GM21576 (cell line): ENCODE results near the gene CAB39.
A peak's percentile ranks its signal among the peaks of the same experiment; 100 is the strongest.
"Not testable (repeated sequence)": the region's sequence is repeated elsewhere in the genome, so short reads cannot be mapped to it uniquely, and the experiment has no call there.

Experiments used
- ATAC-seq: cut with Tn5 transposase; IDR thresholded peaks from one replicate; pipeline ENCODE4 v1.9.1; 2021; ENCODE audit warnings: mild to moderate bottlenecking, moderate library complexity; ENCODE audit not compliant: unreplicated experiment

CAB39 gene

GRCh38 chr2:230682546-230682945 lies 30.1 kb upstream of the CAB39 start:
- no peak for ATAC-seq

DNA sequence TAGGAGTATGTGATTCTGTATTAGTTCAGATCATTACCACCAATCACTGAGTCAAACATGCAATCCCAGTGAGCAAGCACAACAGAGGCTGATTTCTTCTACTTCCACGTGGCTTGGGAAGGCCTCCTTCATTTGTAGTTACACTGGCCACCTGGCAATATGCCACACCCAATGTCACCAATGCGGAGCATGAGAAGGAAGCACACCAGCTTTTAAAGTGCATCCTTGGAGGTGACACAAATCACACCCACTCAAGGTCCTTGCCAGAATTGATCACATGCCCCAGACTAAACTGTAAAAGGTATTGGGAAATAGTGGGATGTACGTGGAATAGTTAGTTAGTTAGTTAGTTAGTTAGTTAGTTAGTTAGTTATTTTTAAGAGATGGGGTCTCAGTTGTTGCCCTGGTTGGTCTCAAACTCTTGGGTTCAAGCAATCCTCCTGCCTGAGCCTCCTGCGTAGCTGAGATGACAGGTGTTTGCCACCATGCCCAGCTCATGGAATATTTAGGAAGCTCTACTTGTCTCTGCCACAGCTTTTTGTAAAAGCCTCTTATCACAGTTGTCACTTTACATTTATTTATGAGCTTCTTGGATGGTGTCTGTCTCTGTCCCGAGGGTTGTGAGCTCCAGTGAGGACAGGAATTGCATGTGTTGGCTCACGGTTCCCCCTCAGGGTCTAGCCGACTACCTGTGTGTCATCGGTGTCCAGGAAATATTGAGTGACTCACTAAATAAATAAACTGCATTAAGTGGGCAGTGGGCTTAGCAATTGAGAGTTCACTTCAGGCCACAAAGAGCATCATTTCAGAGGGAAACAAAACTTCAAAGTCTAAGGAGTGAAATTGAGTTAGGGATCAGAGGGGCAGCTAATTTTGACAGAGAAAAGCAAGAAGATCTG lies 28.1 kb upstream of the CAB39 start:
- no peak for ATAC-seq

DNA sequence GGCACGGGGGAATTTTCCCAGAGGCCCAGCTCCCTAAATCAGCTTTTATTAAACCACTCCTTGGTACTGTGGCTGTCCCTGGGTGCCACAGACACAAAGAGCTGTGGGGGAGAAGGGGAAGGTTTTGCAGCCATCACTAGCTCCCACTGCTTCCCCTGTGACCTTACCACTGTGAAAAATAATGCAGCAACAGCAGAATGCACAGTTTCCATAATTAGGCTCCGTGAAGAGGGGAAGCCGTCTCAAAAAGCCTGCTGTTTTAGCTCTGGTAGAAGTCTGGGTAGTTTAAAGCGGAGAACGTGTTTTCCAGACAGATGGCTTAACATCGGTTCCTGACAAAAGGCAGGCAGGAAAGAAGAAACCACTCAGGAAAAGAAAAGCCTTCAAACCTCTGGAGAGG lies 27.5 kb upstream of the CAB39 start:
- no peak for ATAC-seq

DNA sequence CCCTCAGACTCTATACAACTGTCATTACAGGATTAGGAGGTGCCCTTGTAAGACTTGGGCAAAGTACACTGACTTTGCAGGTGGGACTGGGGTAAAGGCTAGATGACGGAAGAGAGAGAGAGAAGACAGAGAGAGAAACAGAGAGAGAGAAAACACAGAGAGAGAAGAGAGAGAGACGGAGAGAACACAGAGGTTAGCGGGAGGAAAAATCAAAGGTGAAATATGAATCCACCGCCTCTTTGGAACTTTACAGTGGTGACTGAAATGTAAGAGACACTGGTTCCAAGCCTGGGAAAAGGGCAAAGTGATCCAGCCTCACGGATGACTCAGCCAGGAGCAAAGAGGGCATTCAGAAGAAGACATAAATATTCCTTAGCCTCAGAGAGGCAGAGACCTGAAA lies 25.1 kb upstream of the CAB39 start:
- no peak for ATAC-seq

GRCh38 chr2:230688490-230688889 lies 24.2 kb upstream of the CAB39 start:
- no peak for ATAC-seq

DNA sequence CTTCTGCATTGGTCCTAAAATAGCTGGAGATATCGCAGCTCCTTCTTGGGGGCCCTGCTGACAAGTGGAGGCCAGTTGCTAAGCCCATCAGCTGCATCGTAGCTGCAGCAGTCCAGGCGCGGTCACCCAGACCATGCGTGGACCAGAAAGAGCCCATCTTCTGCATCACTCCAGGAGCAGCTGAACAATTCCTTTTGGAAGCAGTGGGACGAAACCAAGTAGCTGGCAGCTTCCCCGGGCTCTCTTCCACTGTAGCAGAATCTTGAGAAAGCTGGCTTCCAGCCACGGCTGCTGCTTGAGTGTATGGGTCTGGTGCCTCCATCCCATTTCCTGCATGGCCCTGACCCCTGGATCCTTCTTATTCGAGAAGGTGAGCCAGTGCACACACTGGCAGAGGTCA lies 22.2 kb upstream of the CAB39 start:
- ATAC-seq = no peak

GRCh38 chr2:230691005-230691647 lies 21.5 kb upstream of the CAB39 start:
- ATAC-seq = no peak

DNA sequence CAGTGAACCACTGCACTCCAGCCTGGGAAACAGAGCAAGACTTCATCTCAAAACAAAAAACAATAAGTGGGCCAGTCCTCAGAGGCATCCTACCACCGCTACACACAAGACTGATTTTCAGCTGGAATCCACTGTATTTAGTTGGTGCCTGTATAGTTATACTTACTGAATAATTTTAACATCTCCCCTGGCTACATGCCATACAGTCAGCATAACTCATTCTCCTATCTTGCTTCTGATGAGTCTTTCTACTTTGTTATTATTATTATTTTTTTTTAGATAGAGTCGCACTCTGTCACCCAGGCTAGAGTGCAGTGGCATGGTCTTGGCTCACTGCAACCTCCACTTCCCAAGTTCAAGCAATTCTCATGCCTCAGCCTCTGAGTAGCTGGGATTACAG lies 19.9 kb upstream of the CAB39 start:
- no peak for ATAC-seq

- ATAC-seq = no peak
Measured at GRCh38 chr2:230693411-230693810, 19.2 kb upstream of the CAB39 start.

DNA sequence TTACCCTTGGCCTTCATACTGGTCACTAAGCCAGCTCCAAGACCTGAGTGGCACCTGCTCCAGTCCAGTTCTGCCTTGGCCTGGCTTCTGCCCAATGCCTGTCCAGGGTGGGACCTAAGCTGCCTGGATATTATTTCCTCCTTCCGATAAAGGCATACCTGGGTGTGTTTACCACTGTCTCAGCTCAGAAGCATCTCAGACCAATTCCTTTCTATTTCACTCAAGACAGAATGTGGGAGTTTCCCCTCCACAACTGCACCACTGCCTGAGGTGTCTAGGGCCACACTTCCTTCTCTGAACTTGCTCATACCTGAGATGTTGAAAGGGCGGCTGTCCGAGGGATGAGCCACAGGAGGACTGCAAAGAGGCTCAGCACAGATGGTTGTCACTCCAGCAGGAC lies 18.4 kb upstream of the CAB39 start:
- peak; percentile 67 for ATAC-seq

GRCh38 chr2:230695551-230695950 lies 17.1 kb upstream of the CAB39 start:
- ATAC-seq = no peak

- no peak for ATAC-seq
Measured at GRCh38 chr2:230696670-230697069, 16.0 kb upstream of the CAB39 start.

DNA sequence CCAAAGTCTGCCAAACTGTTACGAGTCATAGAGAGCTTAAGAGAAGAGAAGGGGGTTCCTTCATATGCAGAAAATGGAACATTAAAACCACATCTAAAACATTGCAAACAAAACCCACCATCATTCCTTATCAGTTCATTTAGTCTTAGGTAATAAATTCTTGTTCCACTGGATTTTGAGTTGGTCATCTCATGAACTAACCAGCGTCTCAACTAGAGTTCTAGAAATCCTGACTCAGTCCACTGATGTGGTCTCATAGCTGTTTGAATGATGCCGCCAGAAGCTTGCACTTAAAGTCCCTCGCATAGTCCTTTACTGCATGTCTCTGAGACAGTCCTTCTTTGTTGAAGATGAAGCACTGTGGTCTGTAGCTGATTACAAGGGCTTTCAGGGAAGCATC lies 15.0 kb upstream of the CAB39 start:
- ATAC-seq = no peak

- ATAC-seq = not testable (repeated sequence)
Measured at GRCh38 chr2:230698753-230699152, 13.9 kb upstream of the CAB39 start.

- ATAC-seq = no peak
Measured at GRCh38 chr2:230700447-230700846, 12.2 kb upstream of the CAB39 start.

DNA sequence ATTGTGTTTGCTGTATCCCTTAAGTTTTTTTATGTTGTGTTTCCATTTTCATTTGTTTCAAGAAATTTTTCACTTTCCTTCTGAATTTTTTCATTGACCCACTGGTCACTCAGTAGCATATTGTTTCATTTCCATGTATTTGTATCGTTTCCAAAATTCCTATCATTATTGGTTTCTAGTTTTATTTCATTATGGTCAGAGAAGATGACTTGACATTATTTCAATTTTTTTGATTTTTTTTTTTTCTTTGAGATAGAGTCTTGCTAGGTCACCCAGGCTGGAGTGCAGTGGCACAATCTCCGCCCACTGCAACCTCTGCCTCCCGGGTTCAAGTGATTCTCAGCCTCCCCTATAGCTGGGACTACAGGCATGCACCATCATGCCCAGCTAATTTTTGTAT lies 11.3 kb upstream of the CAB39 start:
- no peak for ATAC-seq

DNA sequence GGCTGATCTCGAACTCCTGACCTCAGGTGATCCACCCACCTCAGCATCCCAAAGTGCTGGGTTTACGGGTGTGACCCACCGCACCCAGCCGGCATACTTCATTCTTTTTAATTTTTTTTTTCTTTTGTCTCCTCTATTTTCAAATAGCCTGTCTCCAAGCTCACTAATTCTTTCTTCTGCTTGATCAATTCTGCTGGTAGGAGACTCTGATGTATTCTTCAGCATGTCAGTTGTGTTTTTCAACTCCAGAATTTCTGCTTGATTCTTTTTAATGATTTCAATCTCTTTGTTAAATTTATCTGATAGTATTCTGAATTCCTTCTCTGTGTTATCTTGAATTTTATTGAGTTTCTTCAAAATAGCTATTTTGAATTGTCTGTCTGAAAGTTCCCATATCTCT lies 10.2 kb upstream of the CAB39 start:
- not testable (repeated sequence) for ATAC-seq

DNA sequence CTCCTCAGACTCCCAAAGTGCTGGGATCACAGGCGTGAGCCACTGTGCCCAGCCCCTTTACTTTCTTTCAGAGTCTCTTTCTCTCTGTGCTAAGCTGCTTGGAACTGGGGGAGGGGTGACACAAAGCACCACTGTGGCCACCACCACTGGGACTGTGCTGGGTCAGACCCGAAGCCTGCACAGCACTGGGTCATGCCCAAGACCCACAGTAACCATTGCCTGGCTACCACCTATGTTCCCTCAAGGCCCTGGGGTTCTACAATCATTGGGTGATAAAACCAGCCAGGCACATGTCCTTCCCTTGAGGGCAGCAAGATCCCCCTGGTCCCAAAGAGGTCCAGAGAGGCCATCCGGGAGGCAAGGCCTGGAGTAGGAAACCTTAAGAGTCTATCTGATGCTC lies 9.1 kb upstream of the CAB39 start:
- ATAC-seq = no peak

- no peak for ATAC-seq
Measured at GRCh38 chr2:230706053-230706521, 6.6 kb upstream of the CAB39 start.

- no peak for ATAC-seq
Measured at GRCh38 chr2:230706966-230707365, 5.7 kb upstream of the CAB39 start.

GRCh38 chr2:230708204-230708603 lies 4.4 kb upstream of the CAB39 start:
- ATAC-seq = no peak

DNA sequence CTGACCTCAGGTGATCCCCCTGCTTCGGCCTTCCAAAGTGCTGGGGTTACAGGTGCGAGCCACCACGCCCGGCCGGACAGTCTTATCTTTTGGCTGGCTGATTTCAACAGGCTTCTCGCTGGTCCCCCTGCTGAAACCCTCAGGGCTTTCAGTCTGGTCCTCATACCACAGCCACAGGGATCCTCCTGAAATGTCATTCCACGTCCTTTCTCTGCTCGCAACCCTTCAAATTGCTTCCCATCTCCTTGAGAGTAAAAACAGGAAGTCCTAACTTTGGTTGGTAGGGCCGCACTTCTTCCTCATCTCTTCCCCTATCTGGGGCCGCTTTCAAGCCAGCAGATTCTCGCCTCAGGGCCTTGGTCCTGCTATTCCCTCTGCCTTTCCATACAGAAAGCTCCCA lies 1.4 kb upstream of the CAB39 start:
- ATAC-seq = no peak
